SK-N-SH (cell line): ENCODE data around the gene PPP1R9B. TPM values are rescaled to one million over a fixed set of nuclear protein-coding genes. Genes with fewer than 3 reads are reported as not detected.

ENCODE experiments used
- CTCF ChIA-PET: fragments of 300-600, 350-600 bp; formaldehyde crosslinking; extraction: SDS; loops from one replicate; lab custom pipeline; 2021; lab: Yijun Ruan, JAX
- POLR2A ChIA-PET: fragments of 350-600 bp; sonication (Branson Sonifier 250); formaldehyde crosslinking; extraction: SDS; loops from one replicate; lab custom pipeline; 2020; ENCODE audit warnings: antibody characterized with exemption, inconsistent platforms; lab: Yijun Ruan, JAX
- DNase-seq: peaks from one replicate; pipeline ENCODE4 v3.0.0; 2012
- H2AFZ ChIP-seq: fragments of 200-600 bp; sonication (generic); 2 replicates; pipeline ENCODE4 v1.8.1; 2016; ENCODE audit warnings: antibody characterized with exemption, mild to moderate bottlenecking, low read depth
- H3F3A ChIP-seq: fragments of 200-600 bp; sonication (generic); replicated peaks from 2 replicates; pipeline ENCODE3; 2016; ENCODE audit warnings: antibody characterized with exemption, mild to moderate bottlenecking; ENCODE audit not compliant: insufficient read depth
- H3K27ac ChIP-seq, 2 experiments: fragments of 200-500 bp in 1 of 2; fragments of 200-600 bp in 1 of 2; sonication (Bioruptor generic) in 1 of 2; sonication (generic), shearing (Covaris generic) in 1 of 2; 2 replicates each; pipeline versions ENCODE4 v1.5.1 to v1.6.1; 2014 to 2016; ENCODE audit warnings: low read depth in 2 of 2, inconsistent platforms in 1 of 2, low read length in 1 of 2, mild to moderate bottlenecking in 1 of 2, mixed read lengths in 1 of 2
- H3K27me3 ChIP-seq: fragments of 200-600 bp; sonication (generic), shearing (Covaris generic); 2 replicates; pipeline ENCODE4 v1.6.1; 2016; ENCODE audit warnings: mixed run types; ENCODE audit not compliant: insufficient read depth
- H3K36me3 ChIP-seq, 2 experiments: fragments of 200-500 bp in 1 of 2; fragments of 200-600 bp in 1 of 2; sonication (Bioruptor generic) in 1 of 2; sonication (generic) in 1 of 2; replicated peaks in 1 of 2; 2 replicates each; pipeline versions ENCODE3 to v1.5.1; 2014 to 2016; ENCODE audit warnings: low read length in 1 of 2, mild to moderate bottlenecking in 1 of 2; ENCODE audit not compliant: insufficient read depth in 2 of 2, control insufficient read depth in 1 of 2
- H3K4me1 ChIP-seq, 2 experiments: fragments of 200-500 bp in 1 of 2; fragments of 200-600 bp in 1 of 2; sonication (Bioruptor generic) in 1 of 2; sonication (generic), shearing (Covaris generic) in 1 of 2; 2 replicates each; pipeline versions ENCODE4 v1.5.1 to v1.6.1; 2014 to 2016; ENCODE audit warnings: low read depth in 1 of 2, low read length in 1 of 2, mixed run types in 1 of 2; ENCODE audit not compliant: insufficient read depth in 2 of 2, control insufficient read depth in 1 of 2
- H3K4me2 ChIP-seq: fragments of 200-600 bp; sonication (generic), shearing (Covaris generic); 2 replicates; pipeline ENCODE4 v1.6.1; 2017; ENCODE audit warnings: mixed run types
- H3K4me3 ChIP-seq, 2 experiments: fragments of 200-500 bp in 1 of 2; fragments of 200-600 bp in 1 of 2; sonication (Bioruptor generic) in 1 of 2; sonication (generic), shearing (Covaris generic) in 1 of 2; 2 replicates each; pipeline versions ENCODE4 v1.5.1 to v1.8.1; 2014 to 2016; ENCODE audit warnings: low read depth in 2 of 2, inconsistent platforms in 1 of 2, low read length in 1 of 2, mild to moderate bottlenecking in 1 of 2, mixed read lengths in 1 of 2, moderate library complexity in 1 of 2
- H3K79me2 ChIP-seq: fragments of 200-600 bp; sonication (generic); 2 replicates; pipeline ENCODE4 v1.8.1; 2017; ENCODE audit warnings: mild to moderate bottlenecking; ENCODE audit not compliant: insufficient read depth
- H3K9ac ChIP-seq: fragments of 200-600 bp; sonication (generic); 2 replicates; pipeline ENCODE4 v1.6.1; 2017; ENCODE audit warnings: mixed run types
- H3K9me2 ChIP-seq: fragments of 200-600 bp; sonication (generic); 2 replicates; pipeline ENCODE4 v1.6.1; 2017; ENCODE audit warnings: mixed run types
- H3K9me3 ChIP-seq: fragments of 200-600 bp; sonication (generic); 2 replicates; pipeline ENCODE4 v1.6.1; 2017; ENCODE audit warnings: mixed run types, mild to moderate bottlenecking, moderate library complexity
- H4K20me1 ChIP-seq: fragments of 200-600 bp; sonication (generic); 2 replicates; pipeline ENCODE4 v1.6.1; 2017; ENCODE audit warnings: mild to moderate bottlenecking, mixed run types; ENCODE audit not compliant: insufficient read depth
- EP300 ChIP-seq, 2 experiments: IDR thresholded peaks; 2 replicates each; pipeline versions ENCODE4 v1.4.0 to v1.6.1; 2012; ENCODE audit warnings: borderline replicate concordance in 1 of 2, low read depth in 1 of 2, low read length in 1 of 2
- EZH2phosphoT487 ChIP-seq: fragments of 200-600 bp; sonication (generic); IDR thresholded peaks from 2 replicates; pipeline ENCODE4 v1.6.1; 2017; ENCODE audit warnings: low read depth, mixed run types, mild to moderate bottlenecking, antibody characterized with exemption, moderate library complexity, borderline replicate concordance
- JUND ChIP-seq: IDR thresholded peaks from 2 replicates; pipeline ENCODE4 v1.4.0; 2012
- MEF2A ChIP-seq: IDR thresholded peaks from 2 replicates; pipeline ENCODE4 v1.4.0; 2012; ENCODE audit warnings: low read depth, borderline replicate concordance
- MXI1 ChIP-seq: IDR thresholded peaks from 2 replicates; pipeline ENCODE4 v1.6.1; 2012; ENCODE audit warnings: mild to moderate bottlenecking, low read depth, low read length, improper control_type of control experiment
- NFIC ChIP-seq: IDR thresholded peaks from 2 replicates; pipeline ENCODE4 v1.4.0; 2012; ENCODE audit warnings: borderline replicate concordance
- POLR2AphosphoS5 ChIP-seq: IDR thresholded peaks from 2 replicates; pipeline ENCODE4 v1.6.1; 2012; ENCODE audit warnings: low read depth, low read length
- RAD21 ChIP-seq: IDR thresholded peaks from 2 replicates; pipeline ENCODE4 v1.6.1; 2012; ENCODE audit warnings: mild to moderate bottlenecking, low read length
- RFX5 ChIP-seq: IDR thresholded peaks from 2 replicates; pipeline ENCODE4 v1.6.1; 2012; ENCODE audit warnings: mild to moderate bottlenecking, improper control_type of control experiment, low read length
- RXRA ChIP-seq: IDR thresholded peaks from 2 replicates; pipeline ENCODE4 v1.4.0; 2012; ENCODE audit warnings: low read depth, mild to moderate bottlenecking, borderline replicate concordance
- SIN3A ChIP-seq: IDR thresholded peaks from 2 replicates; pipeline ENCODE4 v1.6.1; 2012; ENCODE audit warnings: low read depth, mild to moderate bottlenecking, low read length, moderate library complexity, borderline replicate concordance
- SMC3 ChIP-seq: IDR thresholded peaks from 2 replicates; pipeline ENCODE4 v1.6.1; 2012; ENCODE audit warnings: low read depth, low read length, improper control_type of control experiment
- TCF12 ChIP-seq: IDR thresholded peaks from 2 replicates; pipeline ENCODE4 v1.4.0; 2012
- TEAD4 ChIP-seq: IDR thresholded peaks from 2 replicates; pipeline ENCODE4 v1.4.0; 2012; ENCODE audit warnings: mild to moderate bottlenecking, borderline replicate concordance; ENCODE audit not compliant: insufficient read depth
- ZBTB33 ChIP-seq: IDR thresholded peaks from 2 replicates; pipeline ENCODE4 v1.4.0; 2012; ENCODE audit warnings: low read depth, borderline replicate concordance
- WGBS: methylation state at CpG from one replicate; pipeline ENCODE4 v1.1.6; 2017; ENCODE audit warnings: low lambda C conversion rate; 5-methylcytosine and 5-hydroxymethylcytosine counted together
- polyA plus RNA-seq, 3 experiments: library from polyadenylated mRNA; depleted of rRNA; stranded (reverse); fragments of >200 nt; gene quantifications; 2 replicates each; pipeline ENCODE4 v1.2.3, GENCODE V29; 2012
- TF ChIP-seq, protein P1 (sequence below): fragments of 150-350 bp; IDR thresholded peaks from 2 replicates; pipeline ENCODE4 v1.6.1; 2017; ENCODE audit warnings: antibody characterized with exemption, low read length, low read depth, borderline replicate concordance
- TF ChIP-seq, protein P2 (sequence below): fragments of 200-600 bp; sonication (generic); IDR thresholded peaks from 2 replicates; pipeline ENCODE4 v1.6.1; 2017; ENCODE audit warnings: antibody characterized with exemption, mild to moderate bottlenecking, moderate library complexity
- TF ChIP-seq, protein P3 (sequence below): IDR thresholded peaks from 2 replicates; pipeline ENCODE4; 2012

Gene PPP1R9B
- polyA plus RNA-seq, 1 of the 3 experiments (the other 2 are of a cell fraction): 35.2 TPM

DNA sequence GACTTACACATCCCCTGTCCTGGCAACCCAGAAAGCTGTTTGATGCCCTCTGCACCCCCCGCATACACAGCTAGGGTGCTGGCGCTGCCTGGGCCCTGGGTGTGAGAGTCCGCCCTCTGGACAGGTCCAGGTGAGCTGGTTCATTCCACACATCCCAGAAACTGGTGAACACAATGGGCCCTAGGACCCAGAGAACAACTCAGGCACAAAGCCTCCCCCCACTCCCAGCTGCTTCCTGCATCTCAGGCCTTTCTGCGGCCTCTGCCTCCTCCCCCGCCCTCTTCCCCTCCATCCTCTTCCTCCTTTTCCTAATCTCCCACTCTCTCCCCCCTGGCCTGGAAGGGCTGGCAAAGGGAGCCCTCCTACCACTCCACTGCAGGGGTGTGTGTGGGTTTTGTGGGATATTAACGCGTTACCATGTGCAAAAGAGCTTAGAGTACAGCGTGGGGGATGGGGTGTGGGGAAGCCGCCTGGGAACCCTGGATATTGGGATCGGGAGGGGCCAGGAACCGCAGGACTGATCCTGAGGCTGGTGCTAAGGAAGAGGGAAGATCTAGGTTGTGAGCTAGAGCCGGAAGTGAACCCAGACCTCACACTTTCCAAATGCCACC lies 1.6 kb upstream of the PPP1R9B start (continued):
- TF ChIP-seq, protein P1, sequence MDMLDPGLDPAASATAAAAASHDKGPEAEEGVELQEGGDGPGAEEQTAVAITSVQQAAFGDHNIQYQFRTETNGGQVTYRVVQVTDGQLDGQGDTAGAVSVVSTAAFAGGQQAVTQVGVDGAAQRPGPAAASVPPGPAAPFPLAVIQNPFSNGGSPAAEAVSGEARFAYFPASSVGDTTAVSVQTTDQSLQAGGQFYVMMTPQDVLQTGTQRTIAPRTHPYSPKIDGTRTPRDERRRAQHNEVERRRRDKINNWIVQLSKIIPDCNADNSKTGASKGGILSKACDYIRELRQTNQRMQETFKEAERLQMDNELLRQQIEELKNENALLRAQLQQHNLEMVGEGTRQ: no peak
- TF ChIP-seq, protein P2, sequence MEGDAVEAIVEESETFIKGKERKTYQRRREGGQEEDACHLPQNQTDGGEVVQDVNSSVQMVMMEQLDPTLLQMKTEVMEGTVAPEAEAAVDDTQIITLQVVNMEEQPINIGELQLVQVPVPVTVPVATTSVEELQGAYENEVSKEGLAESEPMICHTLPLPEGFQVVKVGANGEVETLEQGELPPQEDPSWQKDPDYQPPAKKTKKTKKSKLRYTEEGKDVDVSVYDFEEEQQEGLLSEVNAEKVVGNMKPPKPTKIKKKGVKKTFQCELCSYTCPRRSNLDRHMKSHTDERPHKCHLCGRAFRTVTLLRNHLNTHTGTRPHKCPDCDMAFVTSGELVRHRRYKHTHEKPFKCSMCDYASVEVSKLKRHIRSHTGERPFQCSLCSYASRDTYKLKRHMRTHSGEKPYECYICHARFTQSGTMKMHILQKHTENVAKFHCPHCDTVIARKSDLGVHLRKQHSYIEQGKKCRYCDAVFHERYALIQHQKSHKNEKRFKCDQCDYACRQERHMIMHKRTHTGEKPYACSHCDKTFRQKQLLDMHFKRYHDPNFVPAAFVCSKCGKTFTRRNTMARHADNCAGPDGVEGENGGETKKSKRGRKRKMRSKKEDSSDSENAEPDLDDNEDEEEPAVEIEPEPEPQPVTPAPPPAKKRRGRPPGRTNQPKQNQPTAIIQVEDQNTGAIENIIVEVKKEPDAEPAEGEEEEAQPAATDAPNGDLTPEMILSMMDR: no peak
- no peak for TF ChIP-seq MEF2A
- no peak for TF ChIP-seq JUND
- TF ChIP-seq NFIC: 0 out of 2 replicates have a peak, but pooled peaks have one; percentile 17
- TF ChIP-seq EZH2phosphoT487: no peak
- TF ChIP-seq MXI1: peak; percentile 67; the same call in 1 of the 2 replicates
- peak; percentile 54; the same call in 1 of the 2 replicates for TF ChIP-seq POLR2AphosphoS5
- TF ChIP-seq TCF12: peak; percentile 74
- TF ChIP-seq RAD21: peak; percentile 20; the same call in 1 of the 2 replicates
- TF ChIP-seq TEAD4: no peak

GRCh38 chr17:50151041-50151936 lies 812 bp upstream of the PPP1R9B start:
- Histone ChIP-seq H3K36me3 (peaks cover 0 to 11% of the 10 kb centered on the region in 2 experiments), H3K27me3 (no peaks in the 10 kb centered on the region), H3K4me3 (peak overlapping the region; percentile 66 to 81), H3F3A (peaks cover 27% of the 10 kb centered on the region), H4K20me1 (peaks cover 30% of the 10 kb centered on the region), H3K79me2 (peaks cover 45% of the 10 kb centered on the region), H2AFZ (peak overlapping the region; percentile 37; the same call in 1 of the 2 replicates), H3K9ac (peak overlapping the region; percentile 92; the same call in 1 of the 2 replicates), H3K9me2 (no peaks in the 10 kb centered on the region), H3K4me1 (peaks cover 39 to 60% of the 10 kb centered on the region in 2 experiments; a peak in 3 of 4 replicates), H3K27ac (peak overlapping the region; percentile 74 to 98), H3K9me3 (no peaks in the 10 kb centered on the region), H3K4me2 (peak overlapping the region; percentile 97)
- DNase-seq: peak; percentile 99
- under 1% methylated on average over 28 of the region's 40 CpGs for WGBS
- ChIA-PET CTCF (interaction anchor here (0.8 to 12.8 kb wide), 29 partner anchors 10 to 321 kb away, joined by 3 to 169 read pairs (median 7); partner anchors contain the start of genes COL1A1, ITGA3, PDK2 and SAMD14), POLR2A (interaction anchor here (0.5 to 2.5 kb wide), 12 partner anchors 8 to 206 kb away, joined by 3 to 30 read pairs (median 4); partner anchors contain the start of gene PDK2)
- TF ChIP-seq RFX5: peak; percentile 40; the same call in 1 of the 2 replicates
- TF ChIP-seq EP300 (IDR thresholded peaks at IDR 0.05; ENCODE audit: borderline replicate concordance in 1 of 2, low read depth in 1 of 2, low read length in 1 of 2): peak in 1 of 2 experiments; percentile 34; a peak in 1 of 4 replicates
- TF ChIP-seq SMC3: no peak
- no peak for TF ChIP-seq RXRA
- TF ChIP-seq, protein P3, sequence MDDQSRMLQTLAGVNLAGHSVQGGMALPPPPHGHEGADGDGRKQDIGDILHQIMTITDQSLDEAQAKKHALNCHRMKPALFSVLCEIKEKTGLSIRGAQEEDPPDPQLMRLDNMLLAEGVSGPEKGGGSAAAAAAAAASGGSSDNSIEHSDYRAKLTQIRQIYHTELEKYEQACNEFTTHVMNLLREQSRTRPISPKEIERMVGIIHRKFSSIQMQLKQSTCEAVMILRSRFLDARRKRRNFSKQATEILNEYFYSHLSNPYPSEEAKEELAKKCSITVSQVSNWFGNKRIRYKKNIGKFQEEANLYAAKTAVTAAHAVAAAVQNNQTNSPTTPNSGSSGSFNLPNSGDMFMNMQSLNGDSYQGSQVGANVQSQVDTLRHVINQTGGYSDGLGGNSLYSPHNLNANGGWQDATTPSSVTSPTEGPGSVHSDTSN: peak; percentile 51
- no peak; the same call in 1 of the 2 replicates for TF ChIP-seq TCF12
- TF ChIP-seq, protein P2: peak; percentile 63
- no peak for TF ChIP-seq ZBTB33
- peak; percentile 91; the same call in 1 of the 2 replicates for TF ChIP-seq SIN3A
- peak; percentile 51 for TF ChIP-seq POLR2AphosphoS5
- peak; percentile 52; the same call in 1 of the 2 replicates for TF ChIP-seq MXI1
